CD4-positive, alpha-beta T cell treated with Interferon alpha-2 for 1 hour (primary cell): ENCODE data around the gene SSU72.
"Not testable (repeated sequence)": the region's sequence is repeated elsewhere in the genome, so short reads cannot be mapped to it uniquely, and the experiment has no call there.

ENCODE experiments used
- DNase-seq, 2 donors: peaks; one replicate each; pipeline ENCODE4 v3.0.0-alpha.2; 2020 to 2022

Gene SSU72

DNA sequence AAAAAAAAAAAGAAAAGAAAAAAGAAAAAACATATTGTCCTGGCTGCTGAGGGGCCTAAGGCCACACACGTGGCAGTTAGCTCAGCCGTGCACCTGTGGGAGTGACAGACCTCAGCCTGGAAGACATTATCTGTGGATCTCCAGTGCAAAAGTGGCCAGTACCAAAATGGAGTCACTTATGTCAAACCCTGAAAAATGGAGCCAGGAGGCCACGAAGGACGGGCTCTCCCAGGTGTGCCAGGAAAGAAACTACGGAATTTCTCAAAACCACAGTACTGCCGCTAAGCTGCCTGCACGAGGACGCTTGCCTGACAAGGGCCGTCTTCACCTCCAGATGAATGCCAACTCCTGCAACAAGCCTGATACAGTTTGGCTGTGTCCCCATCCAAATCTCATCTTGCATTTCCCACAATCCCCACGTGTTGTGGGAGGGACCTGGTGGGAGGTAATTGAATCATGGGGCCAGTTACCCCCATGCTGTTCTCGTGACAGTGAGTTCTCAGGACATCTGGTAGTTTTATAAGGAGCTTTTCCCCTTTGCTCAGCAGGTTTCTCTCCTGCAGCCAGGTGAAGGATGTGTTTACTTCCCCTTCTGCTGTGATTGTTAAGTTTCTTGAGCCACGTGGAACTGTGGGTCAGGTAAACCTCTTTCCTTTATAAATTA is 35.3 kb upstream of the SSU72 start:
- DNase-seq = no peak

DNA sequence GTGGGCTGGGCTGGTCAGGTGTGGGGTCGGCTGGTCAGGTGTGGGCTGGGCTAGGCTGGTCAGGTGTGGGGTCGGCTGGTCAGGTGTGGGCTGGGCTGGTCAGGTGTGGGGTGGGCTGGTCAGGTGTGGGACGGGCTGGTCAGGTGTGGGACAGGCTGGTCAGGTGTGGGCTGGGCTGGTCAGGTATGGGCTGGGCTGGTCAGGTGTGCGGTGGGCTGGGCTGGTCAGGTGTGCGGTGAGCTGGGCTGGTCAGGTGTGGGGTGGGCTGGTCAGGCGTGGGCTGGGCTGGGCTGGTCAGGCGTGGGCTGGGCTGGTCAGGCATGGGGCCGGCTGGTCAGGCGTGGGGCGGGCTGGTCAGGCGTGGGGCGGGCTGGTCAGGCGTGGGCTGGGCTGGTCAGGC is 31.6 kb upstream of the SSU72 start:
- DNase-seq = no peak

DNA sequence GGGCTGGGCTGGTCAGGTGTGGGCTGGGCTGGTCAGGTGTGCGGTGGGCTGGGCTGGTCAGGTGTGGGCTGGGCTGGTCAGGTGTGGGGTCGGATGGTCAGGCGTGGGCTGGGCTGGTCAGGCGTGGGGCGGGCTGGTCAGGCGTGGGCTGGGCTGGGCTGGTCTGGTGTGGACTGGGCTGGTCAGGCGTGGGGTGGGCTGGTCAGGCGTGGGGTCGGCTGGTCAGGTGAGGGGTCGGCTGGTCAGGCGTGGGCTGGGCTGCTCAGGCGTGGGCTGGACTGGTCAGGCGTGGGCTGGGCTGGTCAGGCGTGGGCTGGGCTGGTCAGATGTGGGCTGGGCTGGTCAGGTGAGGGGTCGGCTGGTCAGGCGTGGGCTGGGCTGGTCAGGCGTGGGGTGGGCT is 31.1 kb upstream of the SSU72 start:
- DNase-seq = no peak

DNA sequence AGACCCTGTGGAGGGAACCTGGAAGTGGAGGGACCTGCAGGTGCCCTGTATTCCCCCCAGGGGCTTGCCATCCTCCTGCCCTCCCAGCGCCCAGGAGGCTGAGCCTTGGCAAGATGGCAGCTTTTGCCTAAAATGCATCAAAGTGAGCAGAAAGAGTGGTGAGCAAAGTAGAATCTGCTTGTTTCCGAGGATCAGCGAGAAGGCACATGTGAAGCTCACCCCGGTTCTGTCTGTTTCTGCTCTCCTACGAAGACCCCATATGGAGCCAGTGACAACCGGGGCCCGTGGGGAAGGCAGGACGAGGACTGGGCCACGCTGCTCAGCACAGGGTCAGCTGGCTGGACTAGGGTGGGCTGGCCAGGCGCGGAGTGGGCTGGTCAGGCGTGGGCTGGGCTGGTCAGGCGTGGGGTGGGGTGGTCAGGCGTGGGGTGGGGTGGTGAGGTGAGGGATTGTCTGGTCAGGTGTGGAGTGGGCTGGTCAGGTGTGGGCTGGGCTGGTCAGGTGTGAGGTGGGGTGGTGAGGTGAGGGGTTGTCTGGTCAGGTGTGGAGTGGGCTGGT is 30.4 kb upstream of the SSU72 start:
- no peak for DNase-seq

DNA sequence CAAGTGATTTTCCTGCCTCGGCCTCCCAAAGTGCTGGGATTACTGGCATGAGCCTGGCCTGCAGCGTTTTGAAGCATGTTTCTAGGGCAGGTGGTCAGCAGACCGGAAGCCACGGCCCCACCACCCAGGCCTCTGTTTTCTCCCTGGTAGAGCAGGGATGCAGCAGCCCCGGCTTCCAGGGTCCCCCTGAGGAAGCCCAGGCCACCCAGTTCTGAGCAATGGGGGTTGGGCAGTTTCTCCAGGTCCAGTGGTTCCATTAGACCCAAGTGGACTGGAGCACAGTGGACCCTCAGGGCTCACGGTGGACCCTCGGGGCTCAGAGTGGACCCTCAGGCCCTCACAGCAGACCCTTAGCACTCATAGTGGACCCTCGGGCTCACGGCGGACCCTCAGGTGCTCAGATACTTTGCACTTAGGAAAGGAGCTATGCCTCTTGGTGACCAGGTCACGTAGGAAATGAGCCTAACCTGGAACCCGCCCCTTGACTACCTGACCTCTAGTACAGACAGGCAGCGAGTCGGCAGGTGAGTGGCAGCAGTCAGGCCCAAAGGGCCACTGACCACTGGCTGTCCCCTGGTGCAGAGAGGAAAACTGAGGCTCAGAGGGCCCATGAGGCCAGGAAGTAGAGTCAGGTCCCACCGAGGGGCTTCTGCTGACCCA is 29.8 kb upstream of the SSU72 start:
- no peak for DNase-seq

DNA sequence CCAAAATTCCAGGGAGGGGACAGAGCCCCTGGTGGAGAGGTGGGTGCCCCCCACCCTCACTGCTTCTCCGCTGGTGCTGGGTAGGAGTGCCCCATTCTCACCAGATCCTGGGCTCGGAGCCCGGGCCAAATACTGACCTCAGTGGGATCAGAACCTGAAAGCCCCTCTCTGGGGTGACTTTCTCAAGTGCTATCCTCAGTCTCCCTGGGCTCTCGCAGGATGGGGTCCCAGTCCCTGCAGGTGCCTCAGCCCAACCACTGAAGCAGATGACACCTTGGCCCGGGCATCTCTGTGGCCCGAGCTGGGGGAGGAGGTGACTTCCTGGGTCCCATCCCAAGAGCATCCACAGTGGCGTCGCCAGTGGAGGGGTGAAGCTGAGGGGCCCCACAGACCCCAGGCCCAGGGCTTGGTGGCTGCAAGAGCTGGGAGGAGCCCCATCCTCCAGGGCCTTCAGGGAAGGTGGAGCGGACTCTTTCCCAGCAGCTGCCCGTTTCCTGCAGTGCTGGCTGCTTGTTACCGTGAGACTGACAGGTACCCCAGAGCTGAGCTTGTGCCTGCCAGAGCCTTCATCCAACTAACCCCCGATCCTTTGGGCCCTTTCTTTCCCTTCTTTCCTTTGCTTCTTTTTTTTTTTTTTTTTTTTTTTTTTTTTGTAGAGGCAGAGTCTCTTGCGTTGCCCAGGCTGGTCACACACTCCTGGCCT is 29.2 kb upstream of the SSU72 start:
- no peak for DNase-seq

DNA sequence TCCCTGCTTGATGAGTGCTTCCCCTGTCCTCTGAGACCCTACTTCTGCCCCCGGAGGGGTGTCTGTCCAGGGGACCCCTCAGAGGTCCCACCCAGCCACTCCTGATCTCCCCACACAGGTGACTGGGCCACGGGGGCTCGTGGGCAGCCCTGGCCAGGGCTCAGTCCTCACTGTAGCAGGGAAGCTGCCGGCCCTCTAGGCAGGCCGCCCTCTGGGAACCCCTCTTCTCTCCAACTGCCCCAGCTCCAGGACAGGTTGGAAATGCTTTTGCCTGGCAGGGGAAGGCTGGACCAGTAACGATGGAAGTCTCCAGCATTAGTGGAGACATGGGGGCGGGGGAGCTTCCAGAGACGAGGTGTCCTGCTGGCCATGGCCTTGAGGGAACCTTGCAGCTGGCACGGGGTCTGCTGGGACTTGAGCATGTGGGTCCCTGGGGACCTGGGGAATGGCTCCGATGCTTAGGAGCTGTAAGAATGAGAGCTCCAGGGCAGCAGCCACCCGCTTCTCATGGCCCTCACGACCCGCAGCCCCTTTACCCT is 28.4 kb upstream of the SSU72 start:
- no peak for DNase-seq

DNA sequence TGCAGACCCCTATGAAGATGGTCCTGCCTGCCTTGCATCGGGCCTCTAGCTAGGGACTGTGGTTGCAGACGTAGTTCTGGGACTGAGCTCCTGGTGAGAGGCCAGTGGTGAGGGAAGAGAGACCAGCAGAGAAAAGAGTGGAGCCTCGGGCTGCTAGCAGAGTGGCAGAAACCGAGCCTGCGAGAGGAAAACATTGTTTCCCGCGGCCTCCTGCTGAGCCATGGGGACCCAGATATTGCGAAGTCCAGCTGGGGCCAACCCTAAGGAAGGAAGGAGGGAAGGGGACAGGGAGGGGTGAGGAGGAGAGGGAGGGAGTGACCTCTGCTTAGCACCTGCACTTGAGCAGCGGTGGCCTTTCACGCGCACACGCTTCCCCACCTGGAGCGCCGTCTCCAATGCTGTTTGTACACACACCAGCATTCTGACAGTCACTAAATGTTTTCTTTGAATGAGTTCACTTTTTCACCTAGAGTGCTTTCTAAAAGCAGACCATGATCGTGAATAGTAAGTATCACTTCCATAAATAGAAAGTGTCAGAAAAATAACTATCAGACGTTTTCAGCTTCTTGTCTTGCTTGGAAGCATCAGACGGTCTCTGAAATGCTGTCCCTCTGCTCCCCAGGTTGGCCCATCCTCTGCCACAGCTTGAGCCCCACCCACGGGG is 27.8 kb upstream of the SSU72 start:
- no peak for DNase-seq

DNA sequence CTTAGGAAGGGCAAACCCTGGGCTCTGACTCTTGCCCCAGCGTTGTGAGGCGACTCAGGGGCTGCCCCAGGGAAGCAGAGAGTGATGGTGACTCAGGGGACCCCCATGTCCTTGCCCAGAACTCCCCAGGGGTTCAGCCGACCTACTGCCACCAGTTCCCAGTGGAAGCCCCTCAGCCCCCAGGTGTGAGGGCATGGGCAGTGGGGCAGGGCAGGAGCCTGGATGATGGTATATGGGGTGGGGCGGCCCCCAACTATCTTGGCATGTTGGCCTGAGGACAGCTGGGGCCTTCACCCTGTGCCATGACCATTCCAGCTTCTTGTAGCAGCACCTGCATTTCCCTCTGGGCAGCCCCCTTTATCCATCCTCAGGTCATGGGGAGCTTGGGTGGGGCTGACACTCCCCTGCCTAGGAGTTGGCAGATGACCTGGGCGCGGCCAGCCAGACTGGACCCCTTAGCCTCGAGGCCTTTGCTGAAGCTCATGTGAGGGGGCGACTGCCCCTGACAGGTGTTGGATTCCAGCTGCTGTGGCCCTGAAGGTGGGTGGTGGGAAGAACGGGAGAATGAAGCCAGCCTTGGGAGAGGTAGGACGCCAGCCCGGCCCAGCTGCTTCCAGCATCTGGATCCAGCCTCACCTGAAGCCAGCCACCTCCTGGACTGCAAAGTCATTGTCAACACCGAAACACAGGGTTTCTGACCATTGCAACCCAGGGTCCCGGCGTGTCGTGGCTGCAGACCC is 27.1 kb upstream of the SSU72 start:
- no peak for DNase-seq

DNA sequence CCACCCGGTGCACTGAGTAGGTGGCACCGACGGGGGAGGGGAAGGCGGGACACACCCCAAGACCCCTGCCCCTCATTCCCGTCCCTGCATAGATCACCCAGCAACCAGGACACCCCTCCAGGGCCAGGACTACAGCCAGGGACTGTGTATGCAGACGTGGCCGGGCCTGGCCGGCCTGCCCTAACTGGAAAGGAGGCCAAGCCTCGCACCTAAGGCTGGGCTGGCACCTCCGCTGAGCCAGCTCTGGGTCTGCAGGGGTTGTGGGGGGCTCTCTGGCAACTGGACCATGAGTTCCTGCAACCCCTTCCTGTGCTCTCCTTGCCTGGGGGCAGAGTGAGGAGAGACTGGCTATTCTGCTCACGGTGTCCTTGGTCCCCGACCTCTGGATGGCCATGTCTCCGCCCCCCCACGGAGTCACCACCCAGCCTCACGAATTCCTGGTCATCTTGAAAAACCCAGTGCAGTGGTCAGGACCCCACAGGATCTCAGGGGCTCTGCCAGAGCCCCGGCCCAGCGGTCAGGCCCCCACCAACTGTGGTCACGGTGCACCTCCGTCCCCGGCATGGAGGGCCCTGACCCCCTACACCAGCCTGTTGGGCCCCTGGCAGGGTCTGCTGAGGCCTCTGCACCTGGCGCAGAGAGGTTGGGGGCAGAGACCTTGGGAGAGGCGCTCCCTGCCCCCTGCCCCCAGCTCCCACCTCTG is 26.3 kb upstream of the SSU72 start:
- DNase-seq = no peak

DNA sequence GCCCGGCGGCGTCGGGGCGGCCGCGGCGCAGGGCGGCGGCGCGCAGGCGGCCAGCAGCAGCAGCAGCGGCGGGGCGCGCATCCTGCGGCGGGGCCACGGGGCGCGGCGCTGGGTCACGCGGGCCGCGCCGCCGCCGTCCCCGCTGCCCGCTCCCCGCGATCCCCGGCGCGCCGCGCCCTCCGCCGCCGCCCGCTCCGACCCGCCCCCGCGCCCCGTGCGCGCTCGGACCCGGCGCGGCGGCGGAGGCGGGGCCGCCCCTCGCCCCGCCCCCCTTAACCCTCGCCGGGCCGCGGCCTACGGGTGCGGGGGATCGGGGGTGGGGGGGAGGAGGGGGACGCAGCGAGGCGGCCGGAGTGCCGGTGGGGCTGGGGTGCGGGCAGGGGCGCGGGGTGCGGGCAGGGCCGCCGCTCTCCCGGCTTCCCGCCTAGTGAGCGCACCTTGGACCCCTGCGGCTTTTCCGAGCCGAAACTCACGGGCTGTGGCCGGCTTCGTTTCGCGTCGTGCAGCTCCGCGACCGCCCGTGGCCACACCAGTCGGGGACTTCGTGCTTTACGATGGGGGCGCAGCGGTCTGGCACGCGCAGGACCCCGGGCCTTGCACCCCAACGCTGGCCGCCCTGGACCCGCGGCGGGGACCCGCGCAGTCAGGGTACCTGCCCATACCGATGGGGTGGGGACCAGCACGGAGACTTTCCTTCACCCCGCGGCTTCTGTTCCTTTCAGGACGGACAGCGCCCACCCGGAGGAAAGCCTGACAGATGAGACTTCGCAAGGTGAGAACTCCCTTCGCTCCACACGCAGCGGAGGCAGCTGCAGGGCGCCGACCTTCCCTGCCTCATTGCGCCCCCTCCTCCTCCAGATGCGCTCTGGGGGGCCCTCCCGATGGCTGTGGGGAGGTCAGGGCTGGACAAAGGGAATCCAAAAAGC is 25.5 kb upstream of the SSU72 start, which contains the start of gene FNDC10:
FNDC10 (minus strand) TSS at position 201 of the 926 bp plus-strand sequence; CDS start at position 81, 120 bp downstream.
- no peak for DNase-seq

DNA sequence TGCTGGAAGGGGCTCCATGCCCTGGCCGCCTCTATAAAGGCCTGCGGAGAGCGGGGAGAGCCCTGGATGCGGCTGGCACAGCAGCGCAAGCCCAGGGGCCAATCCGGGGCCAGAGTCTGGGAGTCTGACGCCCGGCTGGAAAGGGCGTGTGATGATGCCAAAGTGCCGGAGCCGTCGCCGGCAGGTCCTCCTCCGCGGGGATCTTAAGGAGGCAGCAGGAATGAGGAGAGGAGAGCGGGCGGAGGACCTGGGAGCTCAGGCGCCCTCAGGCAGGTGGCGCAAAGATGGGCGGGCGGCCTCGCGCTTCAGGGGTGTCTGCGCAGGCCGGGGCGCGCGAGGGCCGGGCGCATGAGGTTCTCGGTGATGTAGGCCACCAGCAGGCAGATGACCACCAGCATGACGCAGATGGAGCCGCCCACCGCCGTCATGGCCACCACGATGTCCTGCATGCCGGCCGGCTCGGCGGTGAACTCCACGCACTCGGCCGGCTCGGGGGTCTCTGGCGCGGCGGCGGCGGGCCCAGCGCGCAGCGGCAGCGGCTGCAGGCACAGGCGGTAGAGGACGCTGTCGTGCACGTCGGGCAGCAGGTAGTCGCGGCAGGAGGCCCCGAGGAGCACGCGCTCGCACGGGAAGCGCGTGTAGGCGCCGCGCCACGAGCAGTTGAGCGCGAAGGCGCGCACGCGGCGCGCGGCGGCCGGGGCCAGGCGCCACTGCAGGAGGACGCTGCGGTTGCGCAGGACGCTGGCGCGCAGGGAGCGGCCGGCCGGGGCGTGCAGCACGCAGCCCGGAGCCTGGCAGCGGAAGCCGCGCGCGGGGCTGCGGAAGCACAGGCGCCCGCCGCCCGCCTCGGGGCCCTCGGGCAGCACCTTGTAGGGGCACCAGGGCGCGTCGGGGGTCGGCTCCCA is 24.6 kb upstream of the SSU72 start:
- peak; percentile 20 to 38 for DNase-seq

DNA sequence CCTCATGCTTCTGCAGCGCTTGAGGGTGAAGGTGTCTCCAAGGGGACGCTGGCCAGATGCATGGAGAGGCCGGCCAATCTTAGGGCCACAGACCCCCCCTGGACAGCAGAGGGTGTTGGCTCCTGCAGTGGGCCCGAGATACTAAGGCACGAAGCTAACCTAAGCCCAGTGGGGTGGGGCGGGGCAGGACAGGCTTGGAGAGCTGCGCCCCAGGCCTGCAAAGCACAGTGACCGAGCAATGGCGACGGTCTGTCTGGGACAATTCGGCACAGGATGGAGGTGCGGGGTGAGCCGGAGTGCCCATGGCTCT is 24.0 kb upstream of the SSU72 start:
- no peak for DNase-seq

DNA sequence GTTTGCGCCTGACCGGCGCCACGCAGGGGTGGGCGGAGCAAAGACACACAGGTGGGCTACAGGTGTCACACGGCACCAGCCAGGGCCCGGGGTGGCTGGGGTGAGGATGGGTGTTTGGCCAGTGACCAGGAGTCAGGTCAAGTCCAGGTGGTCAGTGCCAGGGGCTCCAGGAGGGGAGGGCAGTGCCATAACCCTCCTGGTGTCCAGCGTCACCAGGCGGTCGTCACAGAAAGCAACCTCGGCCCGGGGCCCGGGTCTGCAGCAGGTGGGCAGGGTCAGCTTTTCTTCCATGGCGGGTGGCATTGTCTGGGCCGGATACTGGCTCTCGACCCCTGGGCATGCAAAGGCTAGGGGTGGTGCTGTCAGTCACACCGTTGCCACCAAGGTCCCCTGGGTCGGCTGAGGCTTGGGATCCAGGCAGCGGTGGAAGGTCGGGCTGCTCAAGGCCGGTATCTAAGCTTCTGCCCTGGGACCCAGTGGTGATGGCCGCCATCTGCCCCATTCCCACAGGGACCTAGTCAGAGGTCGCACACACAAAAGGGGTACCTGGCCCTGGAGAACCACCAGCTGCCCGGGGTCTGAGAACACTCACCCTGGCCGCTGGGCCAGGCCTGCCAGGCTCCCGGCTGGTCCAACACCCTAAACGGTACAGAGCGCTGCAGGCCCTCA is 23.5 kb upstream of the SSU72 start:
- no peak for DNase-seq

DNA sequence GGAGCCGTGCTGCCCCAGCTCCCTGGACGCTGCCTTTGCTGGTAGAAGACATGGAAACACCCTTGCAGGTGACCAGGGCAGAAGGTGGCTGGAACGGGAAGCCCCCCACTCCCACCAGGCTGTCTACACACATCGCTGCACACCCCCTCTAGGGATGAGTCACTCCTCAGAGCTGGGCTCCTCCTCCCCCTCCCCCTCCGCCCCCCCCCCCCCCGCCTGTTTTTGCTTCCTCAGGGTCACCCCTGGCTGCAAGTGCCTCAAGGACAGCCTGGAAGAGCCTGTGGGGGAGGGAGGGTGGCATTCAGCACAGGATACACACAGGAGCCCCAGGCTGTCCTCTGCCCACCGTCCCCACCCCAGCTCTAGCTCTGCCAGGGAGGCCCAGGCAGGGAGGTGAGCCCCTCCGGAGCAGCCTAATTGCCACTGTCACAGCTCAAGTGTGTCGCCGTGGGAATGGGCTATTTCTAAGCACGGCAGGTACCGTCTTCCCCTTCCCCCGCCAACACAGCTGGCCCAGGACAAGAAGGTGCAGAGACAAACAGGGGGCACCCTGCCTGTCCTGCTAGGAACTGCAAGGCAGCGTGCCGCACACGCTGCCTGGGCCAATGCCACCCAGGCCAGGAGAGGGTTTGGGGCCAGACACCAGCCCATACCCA is 22.7 kb upstream of the SSU72 start:
- DNase-seq = no peak

DNA sequence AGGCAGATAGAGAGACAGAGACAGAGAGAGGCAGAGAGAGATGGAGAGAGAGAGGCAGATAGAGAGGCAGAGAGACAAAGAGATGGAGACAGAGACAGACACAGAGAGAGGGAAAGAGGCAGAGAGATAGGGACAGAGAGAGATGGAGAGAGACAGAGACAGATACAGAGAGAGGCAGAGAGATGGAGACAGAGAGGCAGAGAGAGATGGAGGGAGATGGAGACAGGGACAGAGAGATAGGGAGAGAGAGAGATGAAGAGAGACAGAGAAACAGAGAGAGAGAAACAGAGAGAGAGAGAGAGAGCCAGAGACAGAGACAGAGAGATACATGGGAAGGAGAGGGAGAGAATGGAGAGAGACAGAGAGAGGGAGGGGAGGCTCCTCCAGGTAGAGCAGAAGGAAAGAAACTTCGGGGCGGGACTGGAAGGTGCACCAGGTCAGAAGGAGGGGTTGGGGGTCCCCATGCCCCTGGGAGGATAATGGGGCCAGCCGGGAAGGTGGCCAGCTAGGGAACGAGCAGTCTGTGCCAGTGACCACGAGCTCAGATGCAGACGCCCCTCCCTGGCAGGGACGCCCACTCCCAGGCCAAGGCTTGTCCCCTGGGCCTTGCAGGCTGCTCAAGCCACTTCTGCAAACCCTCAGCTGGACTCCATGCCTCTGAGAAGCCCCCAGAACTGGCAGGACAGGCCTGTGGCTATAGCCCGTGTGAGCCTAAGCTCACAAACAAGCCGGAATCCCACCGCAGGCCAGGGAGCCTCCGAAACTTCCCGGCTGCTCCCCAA is 22.0 kb upstream of the SSU72 start:
- DNase-seq = no peak

DNA sequence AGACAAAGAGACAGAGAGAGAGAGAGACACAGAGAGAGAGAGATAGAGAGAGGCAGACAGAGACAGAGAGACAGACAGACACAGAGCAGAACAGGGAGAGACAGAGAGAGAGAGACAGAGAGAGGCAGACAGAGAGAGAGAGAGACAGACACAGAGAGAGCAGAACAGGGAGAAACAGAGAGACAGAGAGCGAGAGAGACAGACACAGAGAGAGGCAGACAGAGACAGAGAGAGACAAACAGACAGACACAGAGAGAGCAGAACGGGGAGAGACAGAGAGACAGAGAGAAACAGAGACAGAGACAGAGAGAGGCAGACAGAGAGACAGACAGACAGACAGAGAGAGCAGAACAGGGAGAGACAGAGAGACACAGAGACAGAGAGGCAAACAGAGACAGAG is 20.7 kb upstream of the SSU72 start:
- not testable (repeated sequence) for DNase-seq
